HepG2 (cell line): ENCODE data around the gene SKI. TPM values are rescaled to one million over a fixed set of nuclear protein-coding genes. Genes with fewer than 3 reads are reported as not detected.

Experiments used
- ATAC-seq: fragments of 200-7000 bp; cut with Tn5 transposase; 3 replicates; pipeline ENCODE4 v1.9.1; 2020; ENCODE audit warnings: mild to moderate bottlenecking, moderate library complexity
- BruUV-seq: library from RNA; stranded (reverse); fragments of 400-500 nt; replicated peaks from 2 replicates; lab custom pipeline; 2021; lab: Mats Ljungman, UMichigan
- CTCF ChIA-PET: fragments of 300-600 bp; formaldehyde crosslinking; extraction: SDS; loops from one replicate; lab custom pipeline; 2021; ENCODE audit warnings: low total read pairs, inconsistent platforms, low intra/inter-chr PET ratio; lab: Yijun Ruan, JAX
- POLR2A ChIA-PET: fragments of 350-600 bp; sonication (Branson Sonifier 250); formaldehyde crosslinking; loops from one replicate; lab custom pipeline; 2020; ENCODE audit warnings: antibody characterized with exemption, inconsistent platforms; lab: Yijun Ruan, JAX
- DNase-seq: peaks from one replicate; pipeline ENCODE4 v3.0.0-alpha.2; 2015; ENCODE audit warnings: low spot score
- FAIRE-seq: peaks from 3 replicates; lab custom pipeline; 2011; peaks lifted over from hg19 to GRCh38; lab: Jason Lieb, UNC
- H2AFZ ChIP-seq: one replicate; pipeline ENCODE4 v1.6.1; 2011; ENCODE audit warnings: low read length, inconsistent platforms
- H3K27ac ChIP-seq: fragments of 300-600 bp; 3 replicates; pipeline ENCODE4 v1.8.0; 2011; ENCODE audit warnings: mixed run types, mild to moderate bottlenecking, mixed read lengths, low read length, inconsistent platforms; ENCODE audit not compliant: insufficient read depth; ENCODE audit errors: extremely low read length
- H3K27me3 ChIP-seq, 2 experiments: fragments of 200-600 bp in 1 of 2; 2 replicates in 1 of 2; 3 replicates in 1 of 2; pipeline versions ENCODE4 v1.6.0 to v1.8.0; 2011; ENCODE audit warnings: low read length in 2 of 2, mild to moderate bottlenecking in 2 of 2, moderate library complexity in 2 of 2, inconsistent platforms in 1 of 2; ENCODE audit not compliant: insufficient read depth in 2 of 2, control insufficient read depth in 1 of 2
- H3K36me3 ChIP-seq, 2 experiments: fragments of 200-600 bp in 1 of 2; replicated peaks in 1 of 2; 2 replicates in 1 of 2; 3 replicates in 1 of 2; pipeline versions ENCODE4 v1.5.1 to v1.8.0; 2011; ENCODE audit warnings: low read length in 2 of 2, inconsistent platforms in 1 of 2; ENCODE audit not compliant: insufficient read depth in 2 of 2, control insufficient read depth in 1 of 2
- H3K4me1 ChIP-seq: 2 replicates; pipeline ENCODE4 v1.5.1; 2012; ENCODE audit warnings: low read length, inconsistent platforms; ENCODE audit not compliant: insufficient read depth
- H3K4me2 ChIP-seq: 2 replicates; pipeline ENCODE4 v1.6.0; 2011; ENCODE audit warnings: low read depth, low read length, inconsistent platforms
- H3K4me3 ChIP-seq, 3 experiments: fragments of 200-600 bp in 1 of 3; sonication (generic), shearing (Covaris generic) in 1 of 3; replicated peaks in 1 of 3; 2 replicates each; pipeline ENCODE4 v1.5.1; 2011 to 2016; ENCODE audit warnings: low read length in 3 of 3, inconsistent platforms in 2 of 3, low read depth in 2 of 3, mild to moderate bottlenecking in 2 of 3, control low read depth in 1 of 3, mixed read lengths in 1 of 3; ENCODE audit not compliant: insufficient read depth in 1 of 3
- H3K79me2 ChIP-seq: one replicate; pipeline ENCODE4 v1.6.1; 2011; ENCODE audit warnings: low read length, inconsistent platforms; ENCODE audit not compliant: insufficient read depth
- H3K9ac ChIP-seq: 2 replicates; pipeline ENCODE4 v1.6.0; 2011; ENCODE audit warnings: mild to moderate bottlenecking, low read depth, low read length, inconsistent platforms; ENCODE audit not compliant: insufficient read depth
- H3K9me3 ChIP-seq: 2 replicates; pipeline ENCODE4 v1.5.1; 2012; ENCODE audit warnings: mild to moderate bottlenecking, low read length
- H4K20me1 ChIP-seq: 2 replicates; pipeline ENCODE4 v1.6.0; 2011; ENCODE audit warnings: inconsistent platforms, mild to moderate bottlenecking, low read length, moderate library complexity; ENCODE audit not compliant: insufficient read depth
- AGO2 ChIP-seq: fragments of 200-400 bp; formaldehyde crosslinking; optimal IDR thresholded peaks from 2 replicates; pipeline ENCODE3; 2017; ENCODE audit warnings: mild to moderate bottlenecking, low read depth, low read length, moderate library complexity
- CEBPG ChIP-seq: IDR thresholded peaks from 2 replicates; pipeline ENCODE4 v1.6.1; 2016
- IRF2 ChIP-seq: IDR thresholded peaks from 2 replicates; pipeline ENCODE4 v1.6.1; 2018; ENCODE audit warnings: missing genetic modification reagents, missing compliant biosample characterization
- SOX6 ChIP-seq, 2 experiments: fragments of 450-650 bp in 1 of 2; sonication (generic) in 1 of 2; formaldehyde crosslinking in 1 of 2; IDR thresholded peaks; 2 replicates each; pipeline versions ENCODE4 v1.4.0 to v1.6.1; 2017 to 2020; ENCODE audit warnings: antibody characterized with exemption in 1 of 2, mild to moderate bottlenecking in 1 of 2, missing genetic modification reagents in 1 of 2
- WGBS: methylation state at CpG from one replicate; pipeline ENCODE4 v1.1.6; 2017; ENCODE audit warnings: low lambda C conversion rate; 5-methylcytosine and 5-hydroxymethylcytosine counted together
- in situ Hi-C: cut with HindIII; loops from 2 replicates; pipeline ENCODE4 v1.10.0; 2017; ENCODE audit warnings: low pct_unique_long_range_greater_than_20kb; ENCODE audit not compliant: extremely low pct_ligation_motif_present
- intact Hi-C: fragments of 100-400 bp; cut with micrococcal nuclease; formaldehyde crosslinking; loops from one replicate; pipeline ENCODE4 v1.10.0; 2022; ENCODE audit not compliant: unreplicated experiment
- polyA plus RNA-seq, 8 experiments: library from polyadenylated mRNA; depleted of rRNA in 3 of 8; stranded (reverse) in 7 of 8; unstranded in 1 of 8; fragments of >200 nt; fragmentation: Illumina TruSeq in 4 of 8; extraction: Trizol in 4 of 8; gene quantifications; 2 replicates each; pipeline versions ENCODE4 v1.2.1 to v1.2.3, GENCODE V29; 2011 to 2016; ENCODE audit warnings: low read depth in 4 of 8, missing spikeins in 1 of 8, mixed read lengths in 1 of 8; ENCODE audit not compliant: insufficient read depth in 1 of 8
- total RNA-seq, 5 experiments: library from RNA; depleted of rRNA; stranded (reverse); fragments of >200 nt; fragmentation: Illumina TruSeq; extraction: Trizol; gene quantifications; 2 replicates each; pipeline ENCODE4 v1.2.3, GENCODE V29; 2016; ENCODE audit warnings: low read depth in 1 of 5

SKI gene
- total and polyA plus RNA-seq, 2 of the 13 experiments (the other 11 are each of a cell fraction or from before 2014, with no cell fraction given), result 4.7 to 6.9 TPM

GRCh38 chr1:2253797-2254480, 25.8 kb downstream of the SKI start:
- Histone ChIP-seq H3K4me2 (no peak overlapping the region), H3K27me3 (no peaks in the 10 kb centered on the region), H3K9ac (no peak overlapping the region), H2AFZ (no peak overlapping the region), H3K4me1 (peaks cover 82% of the 10 kb centered on the region), H3K36me3 (peaks cover 0 to 6% of the 10 kb centered on the region in 2 experiments; a peak in 4 of 5 replicates), H3K27ac (no peak overlapping the region), H3K79me2 (peaks cover 99% of the 10 kb centered on the region), H3K9me3 (no peaks in the 10 kb centered on the region), H4K20me1 (peaks cover 42% of the 10 kb centered on the region), H3K4me3 (no peak overlapping the region)
- TF ChIP-seq CEBPG (CRISPR knock-in tag) (no peak), AGO2 (peak; percentile 51)
- DNase-seq (no peak), FAIRE-seq (no peak), ATAC-seq (no peak)
- ChIA-PET CTCF (no interaction called here), POLR2A (no interaction called here)
- intact Hi-C loops (no loop called here), in situ Hi-C loops (no loop called here)
- BruUV-seq, result no TSS peak
- WGBS, result 97% methylated on average over 11 of the region's 23 CpGs

GRCh38 chr1:2255047-2255419, 26.9 kb downstream of the SKI start:
- H3K4me1 ChIP-seq, result peaks cover 82% of the 10 kb centered on the region
- BruUV-seq, result no TSS peak
- ChIA-PET CTCF (no interaction called here), POLR2A (no interaction called here)
- no peak overlapping the region for H2AFZ ChIP-seq
- peaks cover 100% of the 10 kb centered on the region for H3K79me2 ChIP-seq
- H3K4me2 ChIP-seq, result no peak overlapping the region; the same call in 1 of the 2 replicates
- no peak overlapping the region for H3K9ac ChIP-seq
- no peaks in the 10 kb centered on the region for H3K27me3 ChIP-seq
- H3K27ac ChIP-seq, result peak overlapping the region; percentile 51
- TF ChIP-seq SOX6 (IDR thresholded peaks at IDR 0.05) (no peak), SOX6 (CRISPR knock-in tag; IDR thresholded peaks at IDR 0.05) (0 out of 2 replicates have a peak, but pooled peaks have one; percentile 11), IRF2 (CRISPR knock-in tag) (no peak)
- ATAC-seq (no peak), DNase-seq (no peak), FAIRE-seq (no peak)
- intact Hi-C loops (no loop called here), in situ Hi-C loops (no loop called here)
- H3K4me3 ChIP-seq, result no peak overlapping the region
- peaks cover 3 to 6% of the 10 kb centered on the region in 2 experiments; a peak in 4 of 5 replicates for H3K36me3 ChIP-seq
- H3K9me3 ChIP-seq, result no peaks in the 10 kb centered on the region
- 100% methylated on average over 6 of the region's 6 CpGs for WGBS
- peaks cover 46% of the 10 kb centered on the region for H4K20me1 ChIP-seq
